K562 (cell line): Measurements from ENCODE around the gene DEPP1. TPM values are rescaled to one million over a fixed set of nuclear protein-coding genes. Genes with fewer than 3 reads are reported as not detected.
A peak's percentile ranks its signal among the peaks of the same experiment; 100 is the strongest.

ENCODE experiments used
- ARID4B ChIP-seq: sonication (generic); formaldehyde crosslinking; IDR thresholded peaks from 2 replicates; pipeline ENCODE4 v1.8.0; 2022; ENCODE audit warnings: mild to moderate bottlenecking, missing genetic modification reagents
- ELF1 ChIP-seq: fragments of 200-800 bp; sonication (Bioruptor generic); IDR thresholded peaks from 2 replicates; pipeline ENCODE4 v1.6.1; 2016; ENCODE audit warnings: missing genetic modification characterization, missing compliant biosample characterization
- FOSL1 ChIP-seq: fragments of 200-800 bp; sonication (Bioruptor generic); conservative IDR thresholded peaks from 2 replicates; pipeline ENCODE4 v1.6.1; 2016; ENCODE audit warnings: missing genetic modification characterization, missing compliant biosample characterization
- FUS ChIP-seq: fragments of 200-400 bp; formaldehyde crosslinking; optimal IDR thresholded peaks from 2 replicates; pipeline ENCODE3; 2017; ENCODE audit warnings: low read depth, low read length
- GMEB1 ChIP-seq: fragments of 250-450 bp; sonication (Bioruptor Pico); IDR thresholded peaks from 2 replicates; pipeline ENCODE4 v1.4.0; 2020; ENCODE audit warnings: mild to moderate bottlenecking
- HMG20A ChIP-seq: fragments of 450-650 bp; formaldehyde crosslinking; conservative IDR thresholded peaks from 2 replicates; pipeline ENCODE4 v1.4.0; 2020; ENCODE audit warnings: mild to moderate bottlenecking, mixed read lengths
- NCOR1 ChIP-seq: fragments of 450-650 bp; IDR thresholded peaks from 2 replicates; pipeline ENCODE4 v1.6.1; 2016; ENCODE audit warnings: mild to moderate bottlenecking, moderate library complexity
- NR2C1 ChIP-seq, 2 experiments: fragments of 450-650 bp; IDR thresholded peaks; 2 replicates each; pipeline ENCODE4 v1.6.1; 2017; ENCODE audit warnings: mild to moderate bottlenecking in 2 of 2, antibody characterized with exemption in 1 of 2, inconsistent platforms in 1 of 2, missing compliant biosample characterization in 1 of 2, missing genetic modification characterization in 1 of 2
- SP2 ChIP-seq: IDR thresholded peaks from 2 replicates; pipeline ENCODE4 v1.6.1; 2011; ENCODE audit warnings: mild to moderate bottlenecking, low read depth, low read length, moderate library complexity; ENCODE audit not compliant: poor library complexity, severe bottlenecking; ENCODE audit errors: extremely low read depth
- THAP12 ChIP-seq: fragments of 250-450 bp; sonication (Bioruptor Pico); IDR thresholded peaks from 2 replicates; pipeline ENCODE4 v1.9.0; 2021; ENCODE audit warnings: mild to moderate bottlenecking, inconsistent platforms
- VEZF1 ChIP-seq: fragments of 200-800 bp; sonication (Bioruptor generic); IDR thresholded peaks from 2 replicates; pipeline ENCODE4 v1.6.1; 2017; ENCODE audit warnings: missing genetic modification characterization, missing compliant biosample characterization
- ZBTB8A ChIP-seq: fragments of 450-650 bp; IDR thresholded peaks from 2 replicates; pipeline ENCODE4 v1.6.1; 2018; ENCODE audit warnings: mild to moderate bottlenecking, moderate library complexity; ENCODE audit not compliant: partially characterized antibody
- ZNF232 ChIP-seq: sonication (generic); formaldehyde crosslinking; IDR thresholded peaks from 2 replicates; pipeline ENCODE4 v1.8.0; 2022; ENCODE audit warnings: mild to moderate bottlenecking, missing genetic modification reagents
- ZNF449 ChIP-seq: fragments of 250-450 bp; sonication (Bioruptor Pico); IDR thresholded peaks from 2 replicates; pipeline ENCODE4 v1.8.0; 2022; ENCODE audit warnings: moderate library complexity, mild to moderate bottlenecking, inconsistent platforms
- ZNF764 ChIP-seq: fragments of 250-450 bp; sonication (Bioruptor Pico); IDR thresholded peaks from 2 replicates; pipeline ENCODE4 v1.4.0; 2020; ENCODE audit warnings: low read depth, mild to moderate bottlenecking, moderate library complexity
- polyA plus RNA-seq, 8 experiments: library from polyadenylated mRNA; depleted of rRNA in 4 of 8; stranded (reverse) in 5 of 8; unstranded in 3 of 8; fragments of >200 nt; fragmentation: Nextera tagmentation in 2 of 8; fragmentation: Illumina TruSeq in 1 of 8; extraction: Ambion mirVana in 2 of 8; extraction: Trizol in 1 of 8; gene quantifications; 2 replicates each; pipeline versions ENCODE4 v1.2.1 to v1.2.3, GENCODE V29; 2011 to 2014; ENCODE audit warnings: inconsistent platforms in 1 of 8, missing spikeins in 1 of 8
- total RNA-seq, 7 experiments: library from RNA; depleted of rRNA in 6 of 7; stranded (reverse); fragments of >200 nt in 6 of 7; fragmentation: Illumina TruSeq in 2 of 7; extraction: Trizol in 2 of 7; gene quantifications; 2 replicates each; pipeline versions ENCODE4 v1.2.1 to v1.2.3, GENCODE V29; 2011 to 2021; ENCODE audit warnings: low replicate concordance in 1 of 7

Gene DEPP1
- total and polyA plus RNA-seq, 9 of the 15 experiments (the other 6 are each of a cell fraction or from before 2014, with no cell fraction given): 0.04 to 0.54 (median 0.20) TPM; not detected in 1

GRCh38 chr10:45000752-45001380 lies 22.3 kb upstream of the DEPP1 start, which contains the start of gene ZNF22 (continued):
- TF ChIP-seq VEZF1 (peak; percentile 93), GMEB1 (CRISPR knock-in tag) (peak; percentile 83), ZBTB8A (no peak), ZNF764 (CRISPR knock-in tag) (no peak), ZNF232 (CRISPR knock-in tag) (peak; percentile 84; the same call in 1 of the 2 replicates), HMG20A (no peak), NCOR1 (peak; percentile 25; the same call in 1 of the 2 replicates), SP2 (peak; percentile 90), FOSL1 (tag) (0 out of 2 replicates have a peak, but pooled peaks have one; percentile 27), ELF1 (tag) (peak; percentile 75), THAP12 (CRISPR knock-in tag) (peak; percentile 98), ARID4B (peak; percentile 70; the same call in 1 of the 2 replicates), ZNF449 (CRISPR knock-in tag) (peak; percentile 45; the same call in 1 of the 2 replicates), NR2C1 (IDR thresholded peaks at IDR 0.05) (no peak), NR2C1 (tag; IDR thresholded peaks at IDR 0.05) (no peak), FUS (peak; percentile 47)
